HepG2 (cell line): ENCODE measurements around the gene MRPL14.

Experiments used
- CEBPB ChIP-seq: IDR thresholded peaks from 2 replicates; pipeline ENCODE4 v1.6.1; 2011; ENCODE audit warnings: low read depth, low read length, improper control_type of control experiment, borderline replicate concordance
- CTCF ChIP-seq: sonication (generic); formaldehyde crosslinking; IDR thresholded peaks from 2 replicates; pipeline ENCODE4 v1.5.0; 2020; ENCODE audit warnings: mild to moderate bottlenecking, missing genetic modification reagents, moderate library complexity
- MLX ChIP-seq: IDR thresholded peaks from 2 replicates; pipeline ENCODE4 v1.6.1; 2016
- MTF2 ChIP-seq: sonication (generic); formaldehyde crosslinking; IDR thresholded peaks from 2 replicates; pipeline ENCODE4 v1.5.0; 2020; ENCODE audit warnings: missing genetic modification reagents, borderline replicate concordance
- PCBP2 ChIP-seq: fragments of 200-400 bp; formaldehyde crosslinking; optimal IDR thresholded peaks from 2 replicates; pipeline ENCODE3; 2018; ENCODE audit warnings: low read length, low read depth; ENCODE audit not compliant: poor library complexity, severe bottlenecking
- RAD21 ChIP-seq: fragments of 450-650 bp; formaldehyde crosslinking; IDR thresholded peaks from 2 replicates; pipeline ENCODE4 v1.5.0; 2020; ENCODE audit warnings: mild to moderate bottlenecking
- SMAD3 ChIP-seq: sonication (generic); formaldehyde crosslinking; IDR thresholded peaks from 2 replicates; pipeline ENCODE4 v1.4.0; 2020; ENCODE audit warnings: missing genetic modification reagents
- ZNF207 ChIP-seq: fragments of 450-650 bp; IDR thresholded peaks from 2 replicates; pipeline ENCODE4 v1.6.1; 2016; ENCODE audit warnings: antibody characterized with exemption, borderline replicate concordance
- ZNF501 ChIP-seq: sonication (generic); formaldehyde crosslinking; IDR thresholded peaks from 2 replicates; pipeline ENCODE4 v1.5.1; 2020; ENCODE audit warnings: mild to moderate bottlenecking, moderate library complexity, missing genetic modification reagents

GRCh38 chr6:44105993-44106740 is 21.1 kb downstream of the MRPL14 start:
- TF ChIP-seq MLX (CRISPR knock-in tag) = no peak
- TF ChIP-seq ZNF501 (CRISPR knock-in tag) = no peak
- TF ChIP-seq RAD21 (CRISPR knock-in tag) = no peak
- TF ChIP-seq CEBPB = no peak
- TF ChIP-seq CTCF = no peak
- no peak for TF ChIP-seq SMAD3 (CRISPR knock-in tag)
- TF ChIP-seq PCBP2 = no peak
- no peak for TF ChIP-seq ZNF207
- TF ChIP-seq MTF2 (CRISPR knock-in tag) = no peak
